Measurements from ENCODE around the gene GPX2.

Gene GPX2

DNA sequence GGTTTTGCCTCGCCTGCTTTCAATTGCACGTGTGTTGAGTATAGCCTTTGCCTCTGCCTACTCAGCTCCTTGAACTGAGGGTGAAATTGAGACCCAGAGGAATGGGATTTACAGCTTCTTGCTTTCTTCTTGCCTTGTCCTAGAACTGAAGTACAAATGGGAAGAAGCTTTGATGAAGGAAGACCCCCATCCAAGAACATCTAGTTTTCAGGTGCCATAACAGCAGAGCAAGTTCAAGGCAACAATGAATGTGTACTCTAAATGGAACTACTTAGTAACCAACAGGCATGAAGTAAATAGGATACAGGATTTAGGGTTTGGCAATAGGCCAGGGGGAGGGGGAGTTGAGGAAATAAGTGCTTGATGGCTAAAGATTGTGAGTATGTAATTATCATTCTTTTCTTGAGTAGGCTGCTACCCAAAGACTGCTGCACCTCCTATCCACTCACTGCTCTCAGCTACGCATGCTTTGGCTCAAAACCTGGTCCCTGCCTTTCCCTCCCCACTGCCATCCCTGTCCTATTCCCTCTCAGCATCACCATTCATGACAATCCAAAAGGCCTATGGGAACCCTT lies 2.1 kb downstream of the GPX2 start:
- DNase-seq (ENCODE audit: low read depth in 1 of 2, low spot score in 1 of 2) = no peak
- H3K4me3 ChIP-seq (replicated peaks; ENCODE audit: insufficient read depth, low read length) = no peak overlapping the region
- TF ChIP-seq POLR2AphosphoS5 (IDR thresholded peaks at IDR 0.05; ENCODE audit: low read depth) = no peak
- TF ChIP-seq, protein P1, sequence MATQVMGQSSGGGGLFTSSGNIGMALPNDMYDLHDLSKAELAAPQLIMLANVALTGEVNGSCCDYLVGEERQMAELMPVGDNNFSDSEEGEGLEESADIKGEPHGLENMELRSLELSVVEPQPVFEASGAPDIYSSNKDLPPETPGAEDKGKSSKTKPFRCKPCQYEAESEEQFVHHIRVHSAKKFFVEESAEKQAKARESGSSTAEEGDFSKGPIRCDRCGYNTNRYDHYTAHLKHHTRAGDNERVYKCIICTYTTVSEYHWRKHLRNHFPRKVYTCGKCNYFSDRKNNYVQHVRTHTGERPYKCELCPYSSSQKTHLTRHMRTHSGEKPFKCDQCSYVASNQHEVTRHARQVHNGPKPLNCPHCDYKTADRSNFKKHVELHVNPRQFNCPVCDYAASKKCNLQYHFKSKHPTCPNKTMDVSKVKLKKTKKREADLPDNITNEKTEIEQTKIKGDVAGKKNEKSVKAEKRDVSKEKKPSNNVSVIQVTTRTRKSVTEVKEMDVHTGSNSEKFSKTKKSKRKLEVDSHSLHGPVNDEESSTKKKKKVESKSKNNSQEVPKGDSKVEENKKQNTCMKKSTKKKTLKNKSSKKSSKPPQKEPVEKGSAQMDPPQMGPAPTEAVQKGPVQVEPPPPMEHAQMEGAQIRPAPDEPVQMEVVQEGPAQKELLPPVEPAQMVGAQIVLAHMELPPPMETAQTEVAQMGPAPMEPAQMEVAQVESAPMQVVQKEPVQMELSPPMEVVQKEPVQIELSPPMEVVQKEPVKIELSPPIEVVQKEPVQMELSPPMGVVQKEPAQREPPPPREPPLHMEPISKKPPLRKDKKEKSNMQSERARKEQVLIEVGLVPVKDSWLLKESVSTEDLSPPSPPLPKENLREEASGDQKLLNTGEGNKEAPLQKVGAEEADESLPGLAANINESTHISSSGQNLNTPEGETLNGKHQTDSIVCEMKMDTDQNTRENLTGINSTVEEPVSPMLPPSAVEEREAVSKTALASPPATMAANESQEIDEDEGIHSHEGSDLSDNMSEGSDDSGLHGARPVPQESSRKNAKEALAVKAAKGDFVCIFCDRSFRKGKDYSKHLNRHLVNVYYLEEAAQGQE (IDR thresholded peaks at IDR 0.05; ENCODE audit: insufficient replicate concordance, low read depth) = no peak
- TF ChIP-seq, protein P2, sequence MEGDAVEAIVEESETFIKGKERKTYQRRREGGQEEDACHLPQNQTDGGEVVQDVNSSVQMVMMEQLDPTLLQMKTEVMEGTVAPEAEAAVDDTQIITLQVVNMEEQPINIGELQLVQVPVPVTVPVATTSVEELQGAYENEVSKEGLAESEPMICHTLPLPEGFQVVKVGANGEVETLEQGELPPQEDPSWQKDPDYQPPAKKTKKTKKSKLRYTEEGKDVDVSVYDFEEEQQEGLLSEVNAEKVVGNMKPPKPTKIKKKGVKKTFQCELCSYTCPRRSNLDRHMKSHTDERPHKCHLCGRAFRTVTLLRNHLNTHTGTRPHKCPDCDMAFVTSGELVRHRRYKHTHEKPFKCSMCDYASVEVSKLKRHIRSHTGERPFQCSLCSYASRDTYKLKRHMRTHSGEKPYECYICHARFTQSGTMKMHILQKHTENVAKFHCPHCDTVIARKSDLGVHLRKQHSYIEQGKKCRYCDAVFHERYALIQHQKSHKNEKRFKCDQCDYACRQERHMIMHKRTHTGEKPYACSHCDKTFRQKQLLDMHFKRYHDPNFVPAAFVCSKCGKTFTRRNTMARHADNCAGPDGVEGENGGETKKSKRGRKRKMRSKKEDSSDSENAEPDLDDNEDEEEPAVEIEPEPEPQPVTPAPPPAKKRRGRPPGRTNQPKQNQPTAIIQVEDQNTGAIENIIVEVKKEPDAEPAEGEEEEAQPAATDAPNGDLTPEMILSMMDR (IDR thresholded peaks at IDR 0.05; ENCODE audit: insufficient read depth, low read length) = no peak
- TF ChIP-seq GABPA (IDR thresholded peaks at IDR 0.05; ENCODE audit: low read depth) = no peak
- no peak for TF ChIP-seq SPI1 (IDR thresholded peaks at IDR 0.05; ENCODE audit: borderline replicate concordance, low read depth)
- no peak overlapping the region for H3K27ac ChIP-seq (replicated peaks)
- no peaks in the 10 kb centered on the region for H3K27me3 ChIP-seq (ENCODE audit: insufficient read depth, poor library complexity, severe bottlenecking)

DNA sequence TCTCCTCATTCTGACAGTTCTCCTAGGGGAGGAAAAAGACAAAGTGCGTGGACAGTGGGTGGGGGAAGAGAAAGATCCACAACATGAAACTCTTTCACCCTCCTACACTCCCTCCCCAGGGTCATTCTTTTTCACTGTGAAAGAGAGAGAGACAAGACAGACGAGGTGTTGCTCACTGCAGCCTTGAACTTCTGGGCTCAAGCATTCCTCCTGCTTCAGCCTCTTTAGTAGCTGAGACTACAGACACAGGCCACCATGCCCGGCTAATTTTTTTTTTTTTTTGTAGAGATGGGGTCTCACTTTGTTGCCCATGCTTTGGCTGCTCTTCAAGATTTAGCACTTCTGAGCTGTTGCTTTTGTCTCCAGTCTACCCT lies 2.7 kb downstream of the GPX2 start:
- H3K27ac ChIP-seq (replicated peaks) = no peak overlapping the region
- no peak overlapping the region for H3K4me3 ChIP-seq (replicated peaks; ENCODE audit: insufficient read depth, low read length)
- no peak for TF ChIP-seq GABPA (IDR thresholded peaks at IDR 0.05; ENCODE audit: low read depth)
- TF ChIP-seq, protein P2 (IDR thresholded peaks at IDR 0.05; ENCODE audit: insufficient read depth, low read length) = no peak
- TF ChIP-seq POLR2AphosphoS5 (IDR thresholded peaks at IDR 0.05; ENCODE audit: low read depth) = no peak
- TF ChIP-seq, protein P1 (IDR thresholded peaks at IDR 0.05; ENCODE audit: insufficient replicate concordance, low read depth) = no peak
- TF ChIP-seq SPI1 (IDR thresholded peaks at IDR 0.05; ENCODE audit: borderline replicate concordance, low read depth) = no peak
- DNase-seq (ENCODE audit: low read depth in 1 of 2, low spot score in 1 of 2) = no peak
- H3K27me3 ChIP-seq (ENCODE audit: insufficient read depth, poor library complexity, severe bottlenecking) = no peaks in the 10 kb centered on the region

DNA sequence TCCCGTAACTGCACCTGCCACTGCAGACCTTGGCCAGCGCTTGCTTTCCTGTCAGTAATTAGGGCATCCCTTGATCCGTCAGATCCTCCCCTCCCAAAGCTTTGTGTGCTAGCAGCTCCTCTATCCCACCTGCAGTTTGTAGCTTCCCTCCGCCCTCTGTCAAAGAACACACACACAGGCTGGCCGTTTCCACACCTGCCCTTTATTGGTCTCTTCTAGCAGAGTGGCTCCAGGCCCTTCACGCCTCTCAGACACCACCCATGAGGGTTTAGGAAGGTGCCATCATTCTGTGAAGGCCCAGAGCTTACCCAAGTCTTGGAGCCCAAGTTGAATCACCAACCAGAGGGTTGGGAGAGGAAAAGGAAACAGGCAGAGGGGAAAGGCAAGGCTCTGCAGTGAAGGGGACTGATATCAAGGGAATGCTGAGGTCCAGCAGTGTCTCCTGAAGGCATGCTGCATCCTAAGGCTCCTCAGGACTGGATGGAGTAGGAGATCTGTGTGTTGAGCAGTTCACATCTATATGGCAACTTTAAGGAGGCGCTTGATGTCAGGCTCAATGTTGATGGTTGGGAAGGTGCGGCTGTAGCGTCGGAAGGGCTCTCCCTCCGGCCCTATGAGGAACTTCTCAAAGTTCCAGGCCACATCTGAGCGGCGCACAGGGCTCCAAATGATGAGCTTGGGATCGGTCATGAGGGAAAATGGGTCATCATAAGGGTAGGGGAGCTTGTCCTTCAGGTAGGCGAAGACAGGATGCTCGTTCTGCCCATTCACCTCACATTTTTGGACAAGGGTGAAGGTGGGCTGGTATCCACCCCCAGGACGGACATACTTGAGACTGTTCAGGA lies 3.4 kb downstream of the GPX2 start:
- Histone ChIP-seq H3K4me3 (replicated peaks; ENCODE audit: insufficient read depth, low read length) (no peak overlapping the region), H3K27ac (replicated peaks) (no peak overlapping the region), H3K27me3 (ENCODE audit: insufficient read depth, poor library complexity, severe bottlenecking) (no peaks in the 10 kb centered on the region)
- DNase-seq (ENCODE audit: low read depth in 1 of 2, low spot score in 1 of 2) = no peak
- TF ChIP-seq SPI1 (IDR thresholded peaks at IDR 0.05; ENCODE audit: borderline replicate concordance, low read depth) (no peak), POLR2AphosphoS5 (IDR thresholded peaks at IDR 0.05; ENCODE audit: low read depth) (no peak), GABPA (IDR thresholded peaks at IDR 0.05; ENCODE audit: low read depth) (no peak)
- TF ChIP-seq, protein P2 (IDR thresholded peaks at IDR 0.05; ENCODE audit: insufficient read depth, low read length) = no peak
- TF ChIP-seq, protein P1 (IDR thresholded peaks at IDR 0.05; ENCODE audit: insufficient replicate concordance, low read depth) = no peak

Measured in HL-60 (cell line).